HG02759 (cell line): ENCODE data around the gene CCDC188.

Source experiments
- ATAC-seq: cut with Tn5 transposase; IDR thresholded peaks from one replicate; pipeline ENCODE4 v1.9.1; 2021; ENCODE audit warnings: mild to moderate bottlenecking, moderate library complexity; ENCODE audit not compliant: unreplicated experiment

CCDC188 gene

GRCh38 chr22:20108757-20109230, 42.1 kb downstream of the CCDC188 start:
- ATAC-seq, result no peak

DNA sequence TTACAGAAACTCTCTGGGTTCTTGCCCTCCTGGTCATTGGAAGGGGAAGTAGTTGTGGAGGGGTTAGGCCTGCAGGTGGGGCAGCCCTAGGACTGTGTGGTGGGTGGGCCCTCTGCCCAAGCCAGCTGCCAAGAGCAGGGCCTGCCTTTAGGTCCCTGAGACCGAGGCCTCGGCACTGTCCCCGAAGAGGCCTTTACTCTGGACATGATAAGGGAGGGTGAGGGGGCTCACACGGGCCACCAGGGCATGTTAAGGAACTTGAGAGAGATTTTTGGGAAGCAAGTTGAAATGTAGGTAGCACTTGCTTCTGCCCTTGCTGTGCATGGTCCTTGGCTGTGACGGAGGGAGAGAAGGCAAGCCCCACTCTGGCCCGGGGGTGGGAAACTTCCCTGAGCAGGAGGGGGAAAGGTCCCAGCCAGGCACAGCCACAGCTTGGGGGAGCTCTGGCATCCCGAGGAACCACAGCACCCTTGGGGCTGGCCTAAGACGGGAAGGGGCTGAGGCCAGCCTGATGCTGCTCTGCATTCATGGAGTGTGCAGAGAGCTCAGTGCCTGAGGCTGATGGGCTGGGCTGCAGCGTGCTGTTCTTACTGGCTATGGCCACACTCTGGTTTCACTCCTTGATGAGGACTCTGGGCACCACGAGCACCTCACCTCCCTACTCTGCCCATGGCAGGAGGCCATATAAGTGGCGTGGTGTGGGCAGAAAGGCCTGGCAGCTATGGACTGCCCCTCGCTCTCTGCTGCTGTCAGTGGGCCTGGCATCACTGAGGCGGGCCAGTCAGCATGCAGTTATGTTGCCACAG, 42.7 kb downstream of the CCDC188 start:
- ATAC-seq, result no peak

- no peak for ATAC-seq
Measured at GRCh38 chr22:20107471-20107901, 43.4 kb downstream of the CCDC188 start.

GRCh38 chr22:20106849-20107237, 44.0 kb downstream of the CCDC188 start:
- ATAC-seq, result no peak

- no peak for ATAC-seq
Measured at GRCh38 chr22:20106205-20106848, 44.5 kb downstream of the CCDC188 start.

DNA sequence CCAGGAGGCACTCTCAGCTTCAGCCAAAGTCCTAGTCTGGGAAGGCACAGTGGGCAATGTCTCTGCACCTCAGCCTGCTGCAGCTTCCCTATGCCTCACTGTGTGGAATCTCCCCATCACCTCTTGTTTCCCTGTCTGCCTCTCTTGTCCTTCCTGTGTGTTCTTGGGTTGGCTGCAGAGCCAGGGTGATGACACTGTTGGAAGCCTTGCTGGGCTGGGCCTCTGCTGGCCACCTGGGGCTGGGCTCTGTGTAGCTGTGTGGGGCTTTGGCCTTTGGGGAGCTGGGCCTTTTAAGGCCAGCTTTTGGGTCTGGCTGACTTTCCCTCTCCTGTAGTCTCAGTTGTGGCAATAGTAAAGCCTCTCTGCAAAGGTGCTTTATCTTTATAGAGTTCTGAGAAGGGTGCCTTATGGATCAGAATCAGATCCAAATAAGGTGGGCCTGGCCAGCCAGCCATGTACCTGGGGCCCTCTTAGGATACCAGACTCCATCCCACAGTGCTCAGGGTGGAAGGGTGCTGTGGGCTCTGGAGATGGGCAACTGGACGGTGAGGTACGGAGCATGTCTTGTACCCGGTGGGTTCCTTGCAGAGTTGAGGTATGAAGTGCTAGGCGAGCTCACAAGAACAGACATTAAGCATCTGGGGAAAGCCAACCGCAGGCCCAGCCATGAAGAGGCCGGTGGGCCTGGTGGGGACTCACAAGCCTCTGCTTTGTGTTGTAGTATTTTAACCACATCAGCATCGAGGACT, 45.2 kb downstream of the CCDC188 start:
- no peak for ATAC-seq

- ATAC-seq, result no peak
Measured at GRCh38 chr22:20102203-20102780, 48.6 kb downstream of the CCDC188 start.

DNA sequence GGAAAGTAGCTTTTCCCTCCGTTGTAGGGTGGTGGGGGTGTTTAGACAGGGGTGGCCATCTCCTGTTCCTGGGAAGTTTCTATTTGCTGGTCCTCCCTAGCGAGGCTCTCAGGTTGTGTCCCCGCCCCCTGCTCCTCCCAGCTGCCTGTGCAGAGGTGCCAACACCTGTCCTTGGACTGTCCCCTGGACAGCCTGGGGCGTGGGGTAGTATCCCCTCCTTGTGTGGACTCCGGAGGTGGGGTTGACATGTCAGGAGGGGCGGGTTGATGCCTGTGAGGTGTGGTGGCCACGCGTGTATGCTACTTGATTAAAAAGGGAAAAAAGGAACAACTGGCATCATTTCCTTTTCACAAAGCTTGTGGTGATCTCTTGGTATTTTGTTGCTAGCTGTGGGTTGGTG, 49.2 kb downstream of the CCDC188 start:
- no peak for ATAC-seq

DNA sequence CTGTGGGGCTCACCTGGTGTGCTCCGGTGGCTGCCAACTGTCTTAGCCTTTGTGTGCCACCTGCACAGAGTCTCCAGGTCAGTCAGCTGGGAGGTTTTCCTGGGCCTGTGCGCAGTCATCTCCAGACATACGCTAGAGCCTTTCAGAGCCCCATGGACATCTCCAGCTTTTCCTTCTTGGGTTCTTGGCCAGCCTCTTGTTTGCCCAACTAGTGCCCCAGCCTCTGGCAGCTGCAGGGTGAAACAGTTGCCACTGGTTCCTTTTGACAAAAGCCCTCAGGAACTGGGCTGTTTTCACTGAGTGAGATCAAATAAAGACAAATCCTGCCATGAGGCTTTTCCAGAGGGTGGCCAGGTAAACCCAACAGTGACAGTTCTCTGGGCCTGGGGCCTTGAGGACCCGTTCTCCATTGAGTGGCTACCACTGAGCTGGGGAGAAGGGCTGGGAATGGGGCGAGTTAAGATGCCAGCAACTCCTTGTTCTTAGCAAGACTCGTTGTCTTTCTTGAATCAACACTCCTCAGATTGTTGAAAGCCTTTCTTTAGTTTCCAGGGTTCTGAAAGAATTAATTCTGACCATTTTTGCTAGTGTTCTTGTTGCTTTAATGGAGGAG, 51.6 kb downstream of the CCDC188 start:
- ATAC-seq, result no peak
